ENCODE results near the gene PACSIN1. TPM values are rescaled to one million over a fixed set of nuclear protein-coding genes. Genes with fewer than 3 reads are reported as not detected.

PACSIN1 gene
- total and polyA plus RNA-seq, 2 donors (not counting 3 experiments of a cell fraction or from before 2014, with no cell fraction given): 0.03 TPM; not detected in 1

- intact Hi-C loops (cut with micrococcal nuclease) (no loop called here), dilution Hi-C loops (cut with MboI; ENCODE audit: extremely low pct_ligation_motif_present, low sequenced_read_pairs) (no loop called here)
- Histone ChIP-seq H3K27me3 (ENCODE audit: control insufficient read depth in 2 of 2, insufficient read depth in 2 of 2, low read length in 2 of 2) (no peaks in the 10 kb centered on the region), H3K9me1 (replicated peaks; ENCODE audit: control insufficient read depth, extremely low read depth, insufficient read depth, low read length) (no peaks in the 10 kb centered on the region), H3K36me3 (ENCODE audit: control insufficient read depth in 2 of 2, extremely low read depth in 1 of 2, insufficient read depth in 2 of 2, low read length in 2 of 2) (no peaks in the 10 kb centered on the region), H3K4me2 (ENCODE audit: insufficient read depth, low read length) (no peak overlapping the region), H2AFZ (ENCODE audit: low read depth, low read length) (no peak overlapping the region), H3K9ac (replicated peaks; ENCODE audit: extremely low read depth, insufficient read depth, low read length) (no peak overlapping the region), H3K79me2 (ENCODE audit: control insufficient read depth, insufficient read depth, low read length) (no peaks in the 10 kb centered on the region), H3K4me1 (ENCODE audit: control insufficient read depth, extremely low read depth, insufficient read depth, low read length) (peaks cover 5% of the 10 kb centered on the region), H4K20me1 (replicated peaks; ENCODE audit: control insufficient read depth, extremely low read depth, insufficient read depth, low read length) (no peaks in the 10 kb centered on the region), H3K9me3 (replicated peaks; ENCODE audit: control insufficient read depth, insufficient read depth, low read length) (no peaks in the 10 kb centered on the region), H3K27ac (ENCODE audit: insufficient read depth, low read depth, low read length) (no peak overlapping the region), H3K4me3 (replicated peaks in 1 of 3; ENCODE audit: insufficient read depth in 1 of 3, low read depth in 1 of 3, low read length in 3 of 3) (no peak overlapping the region)
- TF ChIP-seq EZH2 (IDR thresholded peaks at IDR 0.05; ENCODE audit: borderline replicate concordance, low read depth, low read length, severe bottlenecking) (no peak), MAX (IDR thresholded peaks at IDR 0.05; ENCODE audit: insufficient read depth, insufficient read length) (no peak), POLR2AphosphoS5 (IDR thresholded peaks at IDR 0.05; ENCODE audit: insufficient read depth, low read depth, low read length) (no peak), GATA2 (IDR thresholded peaks at IDR 0.05; ENCODE audit: insufficient read depth, insufficient read length, low read depth, low read length) (no peak), POLR2A (IDR thresholded peaks at IDR 0.05; ENCODE audit: low read depth, low read length) (no peak), CTCF (IDR thresholded peaks at IDR 0.05; ENCODE audit: extremely low read depth in 1 of 2, insufficient read depth in 1 of 2, low read depth in 1 of 2, low read length in 2 of 2) (no peak), FOS (IDR thresholded peaks at IDR 0.05; ENCODE audit: borderline replicate concordance, insufficient read depth, low read length) (no peak)
- CTCF ChIA-PET: no interaction called here
- BruUV-seq (replicated peaks): no TSS peak
- no peak for FAIRE-seq
- POLR2A ChIA-PET: no interaction called here
- DNase-seq (ENCODE audit: low read depth, low spot score): no peak
Observed at GRCh38 chr6:34557228-34557627, 91.4 kb downstream of the PACSIN1 start.

All from endothelial cell of umbilical vein (primary cell).